ENCODE measurements around the gene PLEKHA7. TPM values are rescaled to one million over a fixed set of nuclear protein-coding genes. Genes with fewer than 3 reads are reported as not detected.

PLEKHA7 gene
- total RNA-seq, 1 donor from 2014 or later = 0.92 TPM

DNA sequence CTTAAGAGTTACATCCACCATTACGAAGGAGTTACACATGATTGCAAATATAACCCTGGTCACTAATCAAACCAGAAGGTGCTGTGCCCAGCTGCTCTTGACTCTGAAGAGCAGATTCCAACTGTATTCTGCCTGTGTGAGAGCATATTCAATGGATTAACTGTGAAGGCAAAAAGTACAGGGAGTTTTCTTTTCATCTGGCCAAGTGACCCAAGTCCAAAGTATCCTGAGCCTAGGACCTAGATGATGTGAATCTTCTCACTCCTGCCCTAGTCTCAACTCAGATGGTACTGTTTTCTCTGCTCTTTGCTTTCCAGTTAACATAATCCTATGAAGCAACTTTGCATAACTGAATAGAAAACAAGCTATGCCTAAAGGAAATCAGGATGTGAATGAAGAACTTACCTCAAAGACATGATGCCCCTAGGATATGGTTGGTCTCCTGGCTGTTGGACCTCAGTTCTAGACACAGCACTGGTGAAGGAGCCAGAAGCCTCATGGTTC is 169.9 kb downstream of the PLEKHA7 start:
- Mint-ChIP-seq H3K27me3 (ENCODE audit: low read depth) (no peaks in the 10 kb centered on the region), H3K4me1 (ENCODE audit: low read depth) (no peaks in the 10 kb centered on the region), H3K27ac (ENCODE audit: unreplicated experiment) (no peak overlapping the region), H3K4me3 (ENCODE audit: unreplicated experiment) (no peak overlapping the region), H3K9me3 (ENCODE audit: low read depth) (no peaks in the 10 kb centered on the region), H3K36me3 (ENCODE audit: low read depth) (no peaks in the 10 kb centered on the region)
- DNase-seq (ENCODE audit: low spot score) = no peak
- TF ChIP-seq, protein P1, sequence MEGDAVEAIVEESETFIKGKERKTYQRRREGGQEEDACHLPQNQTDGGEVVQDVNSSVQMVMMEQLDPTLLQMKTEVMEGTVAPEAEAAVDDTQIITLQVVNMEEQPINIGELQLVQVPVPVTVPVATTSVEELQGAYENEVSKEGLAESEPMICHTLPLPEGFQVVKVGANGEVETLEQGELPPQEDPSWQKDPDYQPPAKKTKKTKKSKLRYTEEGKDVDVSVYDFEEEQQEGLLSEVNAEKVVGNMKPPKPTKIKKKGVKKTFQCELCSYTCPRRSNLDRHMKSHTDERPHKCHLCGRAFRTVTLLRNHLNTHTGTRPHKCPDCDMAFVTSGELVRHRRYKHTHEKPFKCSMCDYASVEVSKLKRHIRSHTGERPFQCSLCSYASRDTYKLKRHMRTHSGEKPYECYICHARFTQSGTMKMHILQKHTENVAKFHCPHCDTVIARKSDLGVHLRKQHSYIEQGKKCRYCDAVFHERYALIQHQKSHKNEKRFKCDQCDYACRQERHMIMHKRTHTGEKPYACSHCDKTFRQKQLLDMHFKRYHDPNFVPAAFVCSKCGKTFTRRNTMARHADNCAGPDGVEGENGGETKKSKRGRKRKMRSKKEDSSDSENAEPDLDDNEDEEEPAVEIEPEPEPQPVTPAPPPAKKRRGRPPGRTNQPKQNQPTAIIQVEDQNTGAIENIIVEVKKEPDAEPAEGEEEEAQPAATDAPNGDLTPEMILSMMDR (IDR thresholded peaks at IDR 0.05) = no peak

DNA sequence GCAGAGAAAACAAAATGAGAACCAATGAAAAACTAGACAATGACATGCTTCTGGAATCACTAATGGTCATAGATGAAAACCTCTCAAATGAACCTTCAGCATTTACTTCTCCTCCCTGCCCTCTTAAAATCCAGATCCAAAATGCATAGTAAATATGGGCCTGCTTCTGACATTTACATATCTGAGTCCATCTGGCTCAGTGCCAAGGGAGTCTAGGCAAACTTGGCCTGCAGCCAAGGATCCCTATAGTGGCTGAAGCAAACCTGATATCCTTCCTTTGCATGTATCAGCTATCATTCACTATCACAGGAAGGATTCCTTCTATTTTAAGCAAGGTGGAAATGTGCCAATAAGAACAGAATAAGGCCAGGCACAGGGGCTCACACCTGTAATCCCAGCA is 170.9 kb downstream of the PLEKHA7 start:
- no peak overlapping the region for H3K27ac Mint-ChIP-seq (ENCODE audit: unreplicated experiment)

DNA sequence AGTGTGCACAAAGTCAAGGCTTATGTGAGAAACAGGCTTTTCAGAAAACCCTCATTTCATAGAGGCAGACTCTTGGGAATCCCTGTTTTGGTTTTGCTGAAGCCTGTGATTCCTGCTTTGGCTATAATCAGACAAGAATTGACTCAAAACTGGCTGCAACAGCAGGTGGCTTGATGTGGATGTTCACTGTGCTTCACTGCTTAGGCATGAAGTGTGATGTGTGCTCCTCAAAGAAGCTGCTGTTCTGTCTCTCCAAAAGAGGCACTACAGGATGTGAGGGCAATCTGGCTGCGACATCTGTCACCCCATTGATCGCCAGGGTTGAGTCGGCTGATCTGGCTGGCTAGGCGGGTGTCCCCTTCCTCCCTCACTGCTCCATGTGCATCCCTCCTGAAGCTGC is 172.2 kb downstream of the PLEKHA7 start:
- DNase-seq (ENCODE audit: low spot score) = no peak
- Mint-ChIP-seq H3K4me1 (ENCODE audit: low read depth) (no peaks in the 10 kb centered on the region), H3K36me3 (ENCODE audit: low read depth) (no peaks in the 10 kb centered on the region), H3K4me3 (ENCODE audit: unreplicated experiment) (no peak overlapping the region), H3K27me3 (ENCODE audit: low read depth) (no peaks in the 10 kb centered on the region), H3K9me3 (ENCODE audit: low read depth) (no peaks in the 10 kb centered on the region), H3K27ac (ENCODE audit: unreplicated experiment) (no peak overlapping the region)
- TF ChIP-seq, protein P1 (IDR thresholded peaks at IDR 0.05) = no peak

More for the DNA sequence above, 170.9 kb downstream of the PLEKHA7 start:
- no peak for DNase-seq (ENCODE audit: low spot score)
- Mint-ChIP-seq H3K27me3 (ENCODE audit: low read depth) (no peaks in the 10 kb centered on the region), H3K36me3 (ENCODE audit: low read depth) (no peaks in the 10 kb centered on the region), H3K4me3 (ENCODE audit: unreplicated experiment) (no peak overlapping the region), H3K4me1 (ENCODE audit: low read depth) (no peaks in the 10 kb centered on the region), H3K9me3 (ENCODE audit: low read depth) (no peaks in the 10 kb centered on the region)
- TF ChIP-seq, protein P1 (IDR thresholded peaks at IDR 0.05) = no peak

DNA sequence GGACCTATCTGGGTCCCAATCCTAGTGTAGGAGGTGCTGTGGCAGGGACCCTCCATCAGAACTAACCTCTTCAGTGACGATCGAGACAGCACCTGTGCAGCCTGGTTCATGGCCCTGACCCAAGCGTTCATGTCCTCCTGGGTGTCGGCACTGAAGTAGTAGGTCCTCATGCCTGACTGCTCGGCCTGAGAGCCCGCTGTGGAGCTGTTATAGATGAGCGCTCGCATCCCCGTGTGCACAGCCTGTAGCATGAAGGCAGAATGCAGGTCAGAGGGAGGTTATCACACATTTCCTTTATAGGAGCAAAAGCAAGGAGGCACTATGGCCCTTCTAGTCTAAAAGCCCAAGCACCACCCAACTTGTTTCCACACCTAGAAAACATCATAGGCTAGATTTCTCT is 172.7 kb downstream of the PLEKHA7 start:
- Mint-ChIP-seq H3K9me3 (ENCODE audit: low read depth) (no peaks in the 10 kb centered on the region), H3K27me3 (ENCODE audit: low read depth) (no peaks in the 10 kb centered on the region), H3K4me1 (ENCODE audit: low read depth) (no peaks in the 10 kb centered on the region), H3K4me3 (ENCODE audit: unreplicated experiment) (no peak overlapping the region), H3K27ac (ENCODE audit: unreplicated experiment) (no peak overlapping the region), H3K36me3 (ENCODE audit: low read depth) (no peaks in the 10 kb centered on the region)
- TF ChIP-seq, protein P1 (IDR thresholded peaks at IDR 0.05) = no peak
- DNase-seq (ENCODE audit: low spot score) = no peak

DNA sequence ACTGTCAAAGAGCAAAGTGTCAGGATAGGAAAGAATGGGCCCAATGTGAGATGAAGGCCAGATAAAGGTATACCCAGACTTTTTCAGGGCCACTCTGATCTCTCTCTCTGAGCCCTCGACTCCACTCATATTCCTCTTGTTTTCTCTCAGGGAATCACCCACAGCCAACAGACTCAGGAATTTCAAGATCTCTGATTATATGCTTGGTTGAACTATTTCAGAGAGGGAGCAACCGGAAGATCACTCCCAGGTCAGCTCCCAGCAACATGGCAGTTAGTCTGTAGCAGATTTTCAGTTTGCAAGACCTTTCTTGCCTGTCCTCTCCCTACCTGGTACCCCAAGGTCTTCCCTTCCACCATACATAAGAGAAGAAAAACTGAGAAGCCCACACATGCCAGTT is 173.3 kb downstream of the PLEKHA7 start:
- Mint-ChIP-seq H3K36me3 (ENCODE audit: low read depth) (no peaks in the 10 kb centered on the region), H3K27me3 (ENCODE audit: low read depth) (no peaks in the 10 kb centered on the region), H3K4me1 (ENCODE audit: low read depth) (no peaks in the 10 kb centered on the region), H3K9me3 (ENCODE audit: low read depth) (no peaks in the 10 kb centered on the region), H3K4me3 (ENCODE audit: unreplicated experiment) (no peak overlapping the region), H3K27ac (ENCODE audit: unreplicated experiment) (no peak overlapping the region)
- TF ChIP-seq, protein P1 (IDR thresholded peaks at IDR 0.05) = no peak
- DNase-seq (ENCODE audit: low spot score) = no peak

Data from chondrocyte (in vitro differentiated cells).